Measurements from ENCODE around the gene NUAK1.
A peak's percentile ranks its signal among the peaks of the same experiment; 100 is the strongest.

NUAK1 gene

DNA sequence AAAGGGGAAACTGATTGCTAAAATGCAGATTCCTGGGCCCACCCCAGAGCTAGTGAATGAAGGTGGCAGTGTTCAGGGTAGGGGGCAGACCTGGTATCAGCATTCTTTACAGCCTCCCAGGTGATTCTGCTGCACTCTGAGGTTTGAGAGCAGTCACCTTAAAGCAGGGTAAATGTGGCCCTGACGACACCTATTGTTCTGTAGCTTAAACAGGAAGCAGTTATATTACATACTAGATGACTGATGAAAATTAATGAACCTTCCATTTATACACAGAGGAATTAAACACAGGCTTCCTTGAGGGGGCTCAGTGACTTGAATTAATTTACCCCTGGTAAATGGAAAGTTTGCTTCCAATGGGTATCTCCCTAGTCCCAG, 25.3 kb downstream of the NUAK1 start:
- peak overlapping the region; percentile 95 for H3K27ac ChIP-seq
- DNase-seq (ENCODE audit: low read depth, low spot score), result no peak

GRCh38 chr12:106113042-106113441, 25.7 kb downstream of the NUAK1 start:
- H3K27ac ChIP-seq, result peak overlapping the region; percentile 95
- DNase-seq (ENCODE audit: low read depth, low spot score), result no peak

- DNase-seq (ENCODE audit: low read depth, low spot score), result no peak
These were observed 26.5 kb downstream of the NUAK1 start for GRCh38 chr12:106112145-106112821.

DNA sequence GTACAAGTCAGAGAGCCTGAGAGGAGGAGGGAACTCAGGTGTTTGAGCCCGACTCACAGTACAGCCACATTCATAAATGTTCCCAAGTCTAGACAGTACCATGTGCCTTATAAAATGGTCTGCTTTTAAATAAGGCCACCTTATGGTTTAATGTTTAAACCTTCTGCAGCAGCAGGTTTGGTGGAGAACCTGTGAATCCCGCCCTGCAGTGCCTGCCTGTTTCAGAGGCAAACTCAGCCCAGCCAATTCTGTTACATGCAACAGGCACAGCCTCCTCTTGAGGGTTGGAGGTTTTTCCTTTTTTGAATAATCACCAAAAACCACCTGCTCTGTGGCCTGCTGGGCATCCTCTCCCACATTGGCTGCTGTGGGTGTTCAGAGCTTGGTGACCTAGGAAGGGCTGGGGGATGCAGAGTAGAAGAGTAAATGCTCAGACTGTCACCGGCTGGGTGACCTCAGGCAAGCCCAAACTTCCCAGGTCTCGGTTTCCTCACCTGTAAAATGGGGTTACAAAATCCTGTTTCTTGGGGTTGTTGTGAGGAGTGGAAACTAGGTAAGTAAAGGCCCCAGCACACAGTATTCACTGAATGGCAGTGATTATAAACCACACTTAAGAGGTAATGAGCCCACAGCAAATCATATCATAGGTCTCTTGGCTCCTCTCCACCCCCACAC, 28.0 kb downstream of the NUAK1 start:
- no peak overlapping the region for H3K27ac ChIP-seq
- DNase-seq (ENCODE audit: low read depth, low spot score), result no peak

More at GRCh38 chr12:106112145-106112821, 26.5 kb downstream of the NUAK1 start:
- peak overlapping the region; percentile 95 for H3K27ac ChIP-seq

- DNase-seq (ENCODE audit: low read depth, low spot score), result no peak
- H3K27ac ChIP-seq, result no peak overlapping the region
These were observed 29.4 kb downstream of the NUAK1 start for GRCh38 chr12:106109168-106109910.

DNA sequence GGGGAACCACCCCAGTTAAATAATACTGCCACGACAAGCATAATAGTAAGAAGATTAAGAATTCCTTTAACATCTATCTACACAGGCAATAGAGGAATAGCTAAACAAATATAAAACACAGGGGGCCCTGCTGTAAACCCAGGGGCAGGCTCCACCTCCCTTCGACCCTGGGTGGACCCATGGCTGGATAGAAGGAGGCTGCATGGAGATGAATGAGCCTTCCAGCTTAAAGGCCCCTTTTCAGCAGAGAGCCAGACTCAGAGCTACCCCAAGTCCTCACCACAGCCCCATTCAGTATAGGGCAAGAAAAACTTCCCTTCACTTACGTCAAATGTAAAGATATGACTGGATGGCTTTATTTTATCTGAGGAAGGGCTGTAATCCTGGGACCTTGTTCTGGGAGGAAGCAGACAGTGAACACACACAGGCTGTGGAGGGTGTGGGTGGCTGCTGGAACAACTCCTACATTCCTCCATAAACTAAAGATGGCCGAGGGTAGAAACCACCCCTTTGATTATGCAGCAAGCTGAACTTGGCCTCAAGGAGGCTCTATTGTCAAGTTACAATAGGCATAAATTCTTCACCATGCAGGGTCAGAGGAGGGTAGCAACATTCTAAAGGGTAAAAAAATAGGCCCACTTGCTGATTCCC, 30.4 kb downstream of the NUAK1 start:
- H3K27ac ChIP-seq, result peak overlapping the region; percentile 33
- DNase-seq (ENCODE audit: low read depth, low spot score), result no peak

DNA sequence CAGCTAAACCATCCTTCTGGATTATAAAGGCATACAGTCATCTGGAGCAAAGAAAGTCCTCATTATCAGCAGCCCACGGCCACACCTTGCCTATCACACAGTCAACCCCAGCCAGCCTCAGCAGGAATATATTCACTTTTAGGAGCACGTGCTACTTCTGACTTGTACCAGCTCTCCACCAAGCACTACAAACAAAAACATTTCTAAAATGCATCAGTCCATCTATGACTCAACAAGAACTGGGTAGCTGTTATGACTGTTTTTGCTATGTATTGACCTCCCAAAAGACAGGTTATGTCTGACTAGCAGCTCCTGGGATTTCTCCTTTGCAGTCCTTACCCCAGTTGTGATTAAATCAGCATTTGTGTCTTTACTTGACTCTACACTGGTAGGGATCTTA, 31.2 kb downstream of the NUAK1 start:
- H3K27ac ChIP-seq, result peak overlapping the region; percentile 33
- DNase-seq (ENCODE audit: low read depth, low spot score), result peak; percentile 45

DNA sequence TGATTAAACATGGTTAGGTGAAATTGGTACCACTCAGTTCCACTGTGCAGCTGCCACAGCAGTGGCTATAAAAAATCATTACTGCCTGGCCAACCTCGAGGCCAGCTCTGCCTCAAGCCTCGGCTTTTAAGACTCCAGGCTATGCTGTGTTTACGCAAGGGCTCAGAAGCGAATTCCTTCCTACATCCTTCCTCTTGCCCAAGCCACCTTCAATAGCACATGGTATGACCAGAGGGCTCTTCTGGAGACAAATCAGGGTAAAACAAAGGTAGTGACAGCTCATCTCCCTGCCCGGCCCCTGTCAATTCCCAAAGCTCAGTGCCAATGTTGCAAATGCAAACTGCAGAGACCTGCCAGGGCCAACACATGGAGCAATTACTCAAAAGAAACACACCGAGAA, 31.9 kb downstream of the NUAK1 start:
- peak; percentile 24 for DNase-seq (ENCODE audit: low read depth, low spot score)
- H3K27ac ChIP-seq, result peak overlapping the region; percentile 33

DNA sequence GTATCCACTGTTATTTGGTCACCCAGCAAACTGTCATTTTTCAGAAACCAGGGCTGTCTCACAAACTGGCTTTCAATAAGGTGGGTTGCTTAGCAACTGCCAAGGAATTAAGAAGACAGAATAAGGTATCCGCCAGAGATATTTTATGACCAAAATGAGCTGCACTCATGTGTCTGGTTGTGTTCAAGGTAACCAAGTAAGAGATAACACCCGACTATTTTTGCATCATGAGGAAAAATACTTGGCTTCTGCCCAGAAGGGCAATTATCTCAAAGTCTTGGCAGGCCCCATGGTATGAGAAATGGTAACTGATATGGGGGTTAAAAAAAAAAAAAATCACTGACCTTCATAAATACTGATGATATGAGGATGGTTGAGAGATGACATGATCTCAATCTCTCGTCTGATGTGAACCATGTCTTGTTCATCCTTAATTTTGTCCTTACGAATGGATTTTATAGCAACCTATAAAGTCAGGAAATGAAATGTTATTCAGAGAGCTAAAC, 32.6 kb downstream of the NUAK1 start:
- H3K27ac ChIP-seq, result no peak overlapping the region
- no peak for DNase-seq (ENCODE audit: low read depth, low spot score)

GRCh38 chr12:106101803-106102202, 37.0 kb downstream of the NUAK1 start:
- H3K27ac ChIP-seq, result no peak overlapping the region
- DNase-seq (ENCODE audit: low read depth, low spot score), result no peak

DNA sequence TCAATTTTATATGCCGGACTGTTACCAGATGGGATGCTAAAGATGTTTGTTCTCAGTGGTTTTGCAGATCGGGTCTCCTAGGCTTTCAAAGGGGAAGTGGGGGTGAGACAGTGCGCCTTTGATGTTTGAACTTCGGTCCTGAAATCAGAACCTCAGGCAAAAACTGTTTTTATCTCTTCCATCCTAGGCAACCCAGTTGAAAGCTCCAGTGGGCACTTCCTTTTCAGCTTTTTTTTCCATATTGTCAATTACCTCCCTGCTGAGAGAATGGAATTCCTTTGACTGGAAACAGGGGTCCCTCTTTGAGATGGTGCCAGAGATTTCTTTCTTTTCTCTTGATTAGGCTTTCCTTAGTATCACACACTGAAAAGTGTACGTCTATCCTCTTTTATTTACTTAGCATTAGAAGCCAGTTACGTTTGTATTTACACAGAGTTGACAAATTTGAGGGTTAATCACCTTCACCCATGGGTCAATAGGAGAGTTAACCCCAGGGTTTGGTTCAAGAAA, 40.0 kb downstream of the NUAK1 start:
- no peak overlapping the region for H3K27ac ChIP-seq
- no peak for DNase-seq (ENCODE audit: low read depth, low spot score)

DNA sequence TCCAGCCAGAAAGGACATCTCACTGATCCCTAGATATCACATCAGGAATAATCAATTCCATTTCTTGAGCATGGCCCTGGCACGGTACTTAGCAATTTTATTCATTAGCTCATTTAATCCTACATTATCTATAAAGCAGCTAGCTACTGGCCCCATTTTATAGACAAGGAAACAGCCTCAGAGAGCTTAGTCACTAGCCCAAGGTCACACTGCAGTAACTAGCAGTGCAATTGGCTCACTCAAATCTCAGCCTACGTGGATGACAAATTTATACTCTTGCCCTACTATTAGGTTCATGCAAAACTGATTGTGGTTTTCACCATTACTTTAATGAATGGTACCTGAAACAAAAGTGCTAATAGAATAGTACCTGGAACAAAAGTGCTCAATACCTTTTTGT, 41.7 kb downstream of the NUAK1 start:
- peak overlapping the region; percentile 27 for H3K27ac ChIP-seq
- peak; percentile 29 for DNase-seq (ENCODE audit: low read depth, low spot score)

GRCh38 chr12:106096376-106096775, 42.4 kb downstream of the NUAK1 start:
- H3K27ac ChIP-seq, result peak overlapping the region; percentile 27
- DNase-seq (ENCODE audit: low read depth, low spot score), result no peak

DNA sequence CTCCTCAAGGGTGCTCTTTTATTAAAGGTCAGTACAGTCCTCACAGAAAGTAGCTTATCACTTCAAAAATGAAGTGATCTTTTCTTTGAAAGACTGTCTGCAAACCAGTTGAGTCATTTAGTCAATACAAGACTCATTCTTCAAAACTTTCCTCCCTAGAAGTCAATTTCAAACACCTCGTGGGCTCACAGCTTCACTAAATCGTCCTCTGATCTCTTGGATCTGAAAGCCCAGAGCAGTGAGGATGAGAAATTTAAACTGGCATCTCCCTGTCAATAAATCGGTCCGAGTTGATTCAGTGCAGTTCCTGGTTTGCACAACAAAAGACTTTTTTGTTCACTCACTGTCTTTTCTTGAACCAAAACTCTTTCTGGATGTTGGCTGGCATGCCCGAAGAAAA, 44.5 kb downstream of the NUAK1 start:
- H3K27ac ChIP-seq, result peak overlapping the region; percentile 24
- no peak for DNase-seq (ENCODE audit: low read depth, low spot score)

GRCh38 chr12:106093246-106093645, 45.5 kb downstream of the NUAK1 start:
- no peak overlapping the region for H3K27ac ChIP-seq
- no peak for DNase-seq (ENCODE audit: low read depth, low spot score)

DNA sequence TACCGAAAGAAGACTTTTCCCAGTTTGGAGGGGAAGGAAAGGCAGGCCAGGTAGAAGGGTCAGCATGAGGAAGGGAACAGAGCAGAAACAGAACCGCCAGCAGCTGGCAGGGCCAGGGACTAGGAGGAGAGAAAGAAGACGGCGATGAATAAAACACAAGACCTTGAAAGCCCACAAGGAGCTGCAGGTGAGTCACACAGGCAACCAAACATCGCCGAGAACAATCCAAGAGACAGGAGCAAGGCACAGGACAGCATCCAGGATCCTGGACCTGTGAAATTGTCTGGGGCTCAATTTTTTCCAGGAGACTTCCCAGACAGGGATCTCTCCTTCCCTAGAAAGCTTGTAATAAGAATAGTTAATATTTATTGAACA, 47.3 kb downstream of the NUAK1 start:
- H3K27ac ChIP-seq, result peak overlapping the region; percentile 42
- no peak for DNase-seq (ENCODE audit: low read depth, low spot score)

- no peak for DNase-seq (ENCODE audit: low read depth, low spot score)
- H3K27ac ChIP-seq, result peak overlapping the region; percentile 42
These were observed 47.9 kb downstream of the NUAK1 start for GRCh38 chr12:106090591-106091445.

GRCh38 chr12:106089935-106090334, 48.8 kb downstream of the NUAK1 start:
- no peak overlapping the region for H3K27ac ChIP-seq
- no peak for DNase-seq (ENCODE audit: low read depth, low spot score)

GRCh38 chr12:106088811-106089485, 49.8 kb downstream of the NUAK1 start:
- H3K27ac ChIP-seq, result no peak overlapping the region
- DNase-seq (ENCODE audit: low read depth, low spot score), result no peak
